ENCODE results near the gene METTL4. TPM values are rescaled to one million over a fixed set of nuclear protein-coding genes. Genes with fewer than 3 reads are reported as not detected.
A peak's percentile ranks its signal among the peaks of the same experiment; 100 is the strongest.

The METTL4 gene
- total RNA-seq, 1 experiment from 2014 or later: 8.6 TPM

- TF ChIP-seq, protein P1, sequence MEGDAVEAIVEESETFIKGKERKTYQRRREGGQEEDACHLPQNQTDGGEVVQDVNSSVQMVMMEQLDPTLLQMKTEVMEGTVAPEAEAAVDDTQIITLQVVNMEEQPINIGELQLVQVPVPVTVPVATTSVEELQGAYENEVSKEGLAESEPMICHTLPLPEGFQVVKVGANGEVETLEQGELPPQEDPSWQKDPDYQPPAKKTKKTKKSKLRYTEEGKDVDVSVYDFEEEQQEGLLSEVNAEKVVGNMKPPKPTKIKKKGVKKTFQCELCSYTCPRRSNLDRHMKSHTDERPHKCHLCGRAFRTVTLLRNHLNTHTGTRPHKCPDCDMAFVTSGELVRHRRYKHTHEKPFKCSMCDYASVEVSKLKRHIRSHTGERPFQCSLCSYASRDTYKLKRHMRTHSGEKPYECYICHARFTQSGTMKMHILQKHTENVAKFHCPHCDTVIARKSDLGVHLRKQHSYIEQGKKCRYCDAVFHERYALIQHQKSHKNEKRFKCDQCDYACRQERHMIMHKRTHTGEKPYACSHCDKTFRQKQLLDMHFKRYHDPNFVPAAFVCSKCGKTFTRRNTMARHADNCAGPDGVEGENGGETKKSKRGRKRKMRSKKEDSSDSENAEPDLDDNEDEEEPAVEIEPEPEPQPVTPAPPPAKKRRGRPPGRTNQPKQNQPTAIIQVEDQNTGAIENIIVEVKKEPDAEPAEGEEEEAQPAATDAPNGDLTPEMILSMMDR (conservative IDR thresholded peaks at IDR 0.05; ENCODE audit: low read depth, low read length): no peak
- no peak for TF ChIP-seq EZH2phosphoT487 (IDR thresholded peaks at IDR 0.05; ENCODE audit: borderline replicate concordance, low read length)
- no peak for TF ChIP-seq EZH2 (IDR thresholded peaks at IDR 0.05; ENCODE audit: low read length, unreplicated experiment)
- no peak for DNase-seq
- peaks cover 51% of the 10 kb centered on the region for H3K79me2 ChIP-seq (ENCODE audit: low read length)
- no peak overlapping the region for H3K4me3 ChIP-seq (ENCODE audit: low read length)
- no peaks in the 10 kb centered on the region for H4K20me1 ChIP-seq (ENCODE audit: low read length)
- no peak overlapping the region for H3K9ac ChIP-seq (ENCODE audit: low read length)
- CTCF ChIA-PET: no interaction called here
- BruUV-seq (replicated peaks): no TSS peak
- no peaks in the 10 kb centered on the region for H3K9me3 ChIP-seq (ENCODE audit: low read length)
- intact Hi-C loops (cut with micrococcal nuclease): no loop called here
- H3F3A ChIP-seq (ENCODE audit: low read length, unreplicated experiment): no peaks in the 10 kb centered on the region
- POLR2A ChIA-PET (ENCODE audit: unreplicated experiment): no interaction called here
- peaks cover 10% of the 10 kb centered on the region for H3K4me1 ChIP-seq (ENCODE audit: insufficient read depth, low read length)
- ATAC-seq: no peak
- no peak overlapping the region for H2AFZ ChIP-seq (ENCODE audit: low read length)
- 0 out of 2 replicates have a peak, but pooled peaks cover 3% of the 10 kb centered on the region for H3K36me3 ChIP-seq (ENCODE audit: low read depth, low read length)
- H3K27me3 ChIP-seq (ENCODE audit: low read length): no peaks in the 10 kb centered on the region
- H3K9me2 ChIP-seq (replicated peaks; ENCODE audit: low read length): no peaks in the 10 kb centered on the region
- no peak overlapping the region for H3K27ac ChIP-seq (ENCODE audit: low read length)
- no peak overlapping the region for H3K4me2 ChIP-seq (ENCODE audit: low read length)
Measured at GRCh38 chr18:2568605-2569004, 2.7 kb downstream of the METTL4 start.

DNA sequence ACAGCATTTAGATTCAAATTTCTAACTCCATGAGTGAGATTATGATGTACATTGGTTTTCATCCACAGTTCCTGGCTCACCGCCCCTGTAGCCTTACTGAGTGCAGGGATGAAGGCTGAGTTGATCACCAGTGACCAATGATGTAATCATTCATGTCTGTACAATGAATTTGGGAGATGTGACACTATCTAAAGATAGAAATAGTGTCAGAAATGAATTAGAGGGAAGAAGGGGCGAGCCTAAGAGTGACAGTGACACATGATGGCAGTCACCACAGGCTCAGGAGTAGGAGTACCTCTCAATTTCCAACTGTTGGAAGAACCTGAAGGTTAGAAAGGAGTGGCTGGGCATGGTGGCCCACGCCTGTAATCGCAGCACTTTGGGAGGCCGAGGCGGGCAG is 3.2 kb downstream of the METTL4 start:
- H3F3A ChIP-seq (ENCODE audit: low read length, unreplicated experiment): no peaks in the 10 kb centered on the region
- peaks cover 10% of the 10 kb centered on the region for H3K4me1 ChIP-seq (ENCODE audit: insufficient read depth, low read length)
- H3K4me3 ChIP-seq (ENCODE audit: low read length): no peak overlapping the region
- DNase-seq (no peak), ATAC-seq (no peak)
- no peaks in the 10 kb centered on the region for H3K9me3 ChIP-seq (ENCODE audit: low read length)
- H3K9ac ChIP-seq (ENCODE audit: low read length): no peak overlapping the region
- intact Hi-C loops (cut with micrococcal nuclease): no loop called here
- H4K20me1 ChIP-seq (ENCODE audit: low read length): no peaks in the 10 kb centered on the region
- POLR2A ChIA-PET (ENCODE audit: unreplicated experiment): no interaction called here
- 0 out of 2 replicates have a peak, but pooled peaks cover 3% of the 10 kb centered on the region for H3K36me3 ChIP-seq (ENCODE audit: low read depth, low read length)
- no TSS peak for BruUV-seq (replicated peaks)
- H3K79me2 ChIP-seq (ENCODE audit: low read length): peaks cover 46% of the 10 kb centered on the region
- no peak overlapping the region for H3K4me2 ChIP-seq (ENCODE audit: low read length)
- TF ChIP-seq, protein P1 (conservative IDR thresholded peaks at IDR 0.05; ENCODE audit: low read depth, low read length): no peak
- TF ChIP-seq EZH2 (IDR thresholded peaks at IDR 0.05; ENCODE audit: low read length, unreplicated experiment) (no peak), EZH2phosphoT487 (IDR thresholded peaks at IDR 0.05; ENCODE audit: borderline replicate concordance, low read length) (no peak)
- no peaks in the 10 kb centered on the region for H3K27me3 ChIP-seq (ENCODE audit: low read length)
- no peaks in the 10 kb centered on the region for H3K9me2 ChIP-seq (replicated peaks; ENCODE audit: low read length)
- no peak overlapping the region for H3K27ac ChIP-seq (ENCODE audit: low read length)
- CTCF ChIA-PET: no interaction called here
- no peak overlapping the region for H2AFZ ChIP-seq (ENCODE audit: low read length)

DNA sequence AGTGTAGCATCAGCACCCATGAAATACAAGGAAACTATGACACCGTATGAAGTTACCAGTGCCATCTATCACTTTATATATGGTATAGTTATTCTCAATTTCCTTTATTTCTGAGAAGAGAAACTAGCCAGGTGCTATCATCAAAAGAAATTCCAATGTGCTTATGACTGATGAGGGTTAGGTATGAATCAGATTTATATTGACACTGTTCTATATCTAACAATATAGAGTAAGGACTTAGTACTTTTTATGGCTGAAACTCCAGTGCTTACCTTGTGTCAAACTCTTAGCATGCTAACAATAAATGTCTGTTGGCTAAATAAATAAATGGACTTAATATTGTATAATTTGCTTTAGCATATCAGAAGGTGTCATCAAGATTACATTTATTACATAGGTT is 6.9 kb downstream of the METTL4 start:
- no TSS peak for BruUV-seq (replicated peaks)
- intact Hi-C loops (cut with micrococcal nuclease): no loop called here
- DNase-seq: peak; percentile 8

More for the DNA sequence above, 6.9 kb downstream of the METTL4 start:
- Histone ChIP-seq H3K9ac (ENCODE audit: low read length) (no peak overlapping the region), H3K9me2 (replicated peaks; ENCODE audit: low read length) (no peaks in the 10 kb centered on the region), H4K20me1 (ENCODE audit: low read length) (no peaks in the 10 kb centered on the region), H3K4me1 (ENCODE audit: insufficient read depth, low read length) (no peaks in the 10 kb centered on the region; the same call in 1 of the 2 replicates), H3K27ac (ENCODE audit: low read length) (no peak overlapping the region), H3K27me3 (ENCODE audit: low read length) (no peaks in the 10 kb centered on the region), H3K36me3 (ENCODE audit: low read depth, low read length) (peaks cover 3% of the 10 kb centered on the region; the same call in 1 of the 2 replicates), H3K4me3 (ENCODE audit: low read length) (no peak overlapping the region), H3K79me2 (ENCODE audit: low read length) (peaks cover 12% of the 10 kb centered on the region), H3F3A (ENCODE audit: low read length, unreplicated experiment) (no peaks in the 10 kb centered on the region), H3K9me3 (ENCODE audit: low read length) (no peaks in the 10 kb centered on the region), H3K4me2 (ENCODE audit: low read length) (no peak overlapping the region), H2AFZ (ENCODE audit: low read length) (no peak overlapping the region)
- TF ChIP-seq, protein P1 (conservative IDR thresholded peaks at IDR 0.05; ENCODE audit: low read depth, low read length): no peak
- TF ChIP-seq EZH2phosphoT487 (IDR thresholded peaks at IDR 0.05; ENCODE audit: borderline replicate concordance, low read length) (no peak), EZH2 (IDR thresholded peaks at IDR 0.05; ENCODE audit: low read length, unreplicated experiment) (no peak)
- ChIA-PET CTCF (no interaction called here), POLR2A (ENCODE audit: unreplicated experiment) (no interaction called here)
- peak; percentile 80 for ATAC-seq
